Small intestine (tissue), 7 donors: ENCODE results near the gene BMP5. TPM values are rescaled to one million over a fixed set of nuclear protein-coding genes. Genes with fewer than 3 reads are reported as not detected.

Source experiments
- DNase-seq, 2 donors: peaks; one replicate each; pipeline versions ENCODE4 v3.0.0 to v3.0.0-alpha.2; 2013
- FAIRE-seq: peaks from 2 replicates; lab custom pipeline; 2012; peaks lifted over from hg19 to GRCh38; lab: Jason Lieb, UNC
- H3K27ac ChIP-seq, 3 donors: one replicate each; pipeline ENCODE4 v1.5.1; 2013; ENCODE audit warnings: low read length in 2 of 3, mild to moderate bottlenecking in 2 of 3, control low read depth in 1 of 3, inconsistent platforms in 1 of 3, low read depth in 1 of 3, moderate library complexity in 1 of 3
- H3K27me3 ChIP-seq, 3 donors: one replicate each; pipeline ENCODE4 v1.6.1; 2013; ENCODE audit warnings: low read length in 3 of 3, inconsistent platforms in 1 of 3; ENCODE audit not compliant: control insufficient read depth in 3 of 3, insufficient read depth in 3 of 3
- H3K36me3 ChIP-seq, 3 donors: one replicate each; pipeline ENCODE4 v1.6.1; 2013; ENCODE audit warnings: low read length in 3 of 3, inconsistent platforms in 1 of 3, low read depth in 1 of 3, mild to moderate bottlenecking in 1 of 3, moderate library complexity in 1 of 3; ENCODE audit not compliant: control insufficient read depth in 3 of 3, insufficient read depth in 2 of 3
- H3K4me1 ChIP-seq, 3 donors: one replicate each; pipeline ENCODE4 v1.6.1; 2013; ENCODE audit warnings: low read length in 2 of 3, inconsistent platforms in 1 of 3, low read depth in 1 of 3, mild to moderate bottlenecking in 1 of 3, moderate library complexity in 1 of 3; ENCODE audit not compliant: control insufficient read depth in 3 of 3, insufficient read depth in 2 of 3
- H3K4me3 ChIP-seq, 3 donors: one replicate each; pipeline ENCODE4 v1.5.1; 2013; ENCODE audit warnings: low read length in 3 of 3, control low read depth in 1 of 3, inconsistent platforms in 1 of 3, low read depth in 1 of 3, mild to moderate bottlenecking in 1 of 3, moderate library complexity in 1 of 3
- H3K9me3 ChIP-seq, 2 donors: one replicate each; pipeline ENCODE4 v1.6.1; 2013; ENCODE audit warnings: low read depth in 1 of 2, low read length in 1 of 2; ENCODE audit not compliant: control insufficient read depth in 2 of 2, insufficient read depth in 1 of 2
- WGBS, 3 donors: extraction: QIAGEN DNeasy Blood & Tissue Kit; methylation state at CpG; one replicate each; pipeline ENCODE4 v1.1.7; 2013; 5-methylcytosine and 5-hydroxymethylcytosine counted together
- polyA plus RNA-seq, 4 donors: library from polyadenylated mRNA; stranded (reverse) in 3 of 4; unstranded in 1 of 4; fragments of 200-250 nt in 3 of 4; fragments of 120-200 nt in 1 of 4; gene quantifications; one replicate each; pipeline versions ENCODE4 v1.2.1 to v1.2.3, GENCODE V29; 2013
- donor health status: healthy with polysubstance abuse.
- donor health status: control.
- donor health status: control.
- donor health status: Bipolar disorder and iron deficiency.
- donor health status: healthy.

Gene BMP5
- polyA plus RNA-seq, 4 donors = 1.8 to 26.2 (median 1.9) TPM; not detected in 1

DNA sequence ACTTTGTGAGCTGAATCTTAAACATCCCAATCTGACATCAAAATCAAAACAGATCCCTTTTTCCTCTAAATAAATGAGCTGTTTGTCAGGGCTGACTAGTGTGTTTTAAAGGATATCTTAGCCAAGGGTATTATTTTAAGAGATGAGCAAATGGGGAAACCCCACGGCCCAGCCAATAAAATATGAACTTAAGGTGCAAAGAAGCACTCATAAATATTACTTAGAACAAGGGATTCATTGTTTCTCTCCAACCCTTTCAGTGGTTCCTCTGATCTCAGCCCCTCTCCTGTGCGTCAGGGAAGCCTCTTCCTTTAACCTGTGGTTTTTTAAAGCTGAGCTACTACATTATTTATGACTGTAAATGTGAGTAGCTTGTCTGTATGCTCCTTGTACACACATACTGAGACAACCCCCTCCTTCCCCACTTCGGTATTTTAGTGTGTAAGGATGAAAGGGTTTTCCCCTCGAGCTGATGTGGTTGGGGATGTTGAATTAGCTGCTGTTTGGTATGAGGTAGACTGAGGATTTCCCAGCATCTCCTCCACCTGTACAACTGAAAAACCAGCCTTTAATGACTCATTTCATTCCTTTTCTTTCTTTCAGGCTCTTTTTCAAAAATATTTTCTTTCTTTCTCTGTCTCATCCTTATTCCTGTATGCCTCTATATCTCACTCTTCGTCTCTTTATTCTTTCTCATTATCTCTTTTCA, 6.5 kb downstream of the BMP5 start:
- Histone ChIP-seq H3K4me3 (no peak overlapping the region), H3K4me1 (no peaks in the 10 kb centered on the region), H3K9me3 (no peaks in the 10 kb centered on the region), H3K36me3 (no peaks in the 10 kb centered on the region), H3K27ac (no peak overlapping the region), H3K27me3 (no peaks in the 10 kb centered on the region)
- WGBS, 3 donors = 16 to 25% (median 21%) methylated on average over 5 of the region's 5 CpGs
- DNase-seq (peak in 1 of 2 donors; percentile 66), FAIRE-seq (no peak)

DNA sequence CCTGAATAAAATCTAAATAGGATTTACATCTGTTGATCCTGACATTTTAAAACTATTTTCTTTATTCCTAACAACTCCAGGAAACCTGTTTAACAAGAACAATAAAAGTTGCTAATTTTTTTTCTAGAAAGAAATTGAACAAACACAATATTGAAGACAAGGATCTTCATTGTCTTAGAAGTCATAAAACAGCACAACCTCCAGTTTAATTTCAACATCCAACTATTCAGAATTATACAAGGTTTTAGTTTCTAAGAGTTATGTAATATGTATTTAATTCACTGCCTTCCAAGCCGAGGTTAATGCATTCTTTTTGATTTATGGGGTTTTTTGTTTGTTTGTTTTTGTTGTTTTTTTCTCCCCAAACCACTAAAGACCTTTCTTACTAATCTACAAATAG, 7.2 kb downstream of the BMP5 start:
- WGBS, 3 donors = 6 to 24% (median 15%) methylated on average over 1 of the region's 1 CpG
- no peak for FAIRE-seq
- Histone ChIP-seq H3K27me3 (no peaks in the 10 kb centered on the region), H3K27ac (no peak overlapping the region), H3K4me1 (no peaks in the 10 kb centered on the region), H3K4me3 (no peak overlapping the region), H3K36me3 (no peaks in the 10 kb centered on the region), H3K9me3 (no peaks in the 10 kb centered on the region)
- no peak for DNase-seq

DNA sequence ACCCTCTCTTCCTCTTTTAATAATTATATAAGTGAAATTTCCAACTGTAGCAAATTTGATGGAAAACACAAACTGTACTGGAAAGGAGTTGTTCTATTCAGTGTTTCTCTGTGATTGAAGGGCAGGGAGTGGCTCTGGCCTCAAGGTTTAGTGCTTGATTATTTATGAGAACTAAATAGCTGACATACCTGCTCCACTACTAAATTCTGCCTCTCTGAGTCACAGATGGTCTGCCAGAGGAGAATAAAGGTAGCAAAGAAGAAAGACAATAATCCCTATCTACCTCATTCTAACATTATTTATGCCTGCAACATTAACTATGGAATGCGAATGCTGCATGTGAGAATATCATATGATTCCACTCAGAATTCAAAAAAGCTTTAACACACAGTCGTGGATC, 9.3 kb downstream of the BMP5 start:
- Histone ChIP-seq H3K36me3 (no peaks in the 10 kb centered on the region), H3K4me3 (no peak overlapping the region), H3K27ac (no peak overlapping the region), H3K4me1 (no peaks in the 10 kb centered on the region), H3K9me3 (no peaks in the 10 kb centered on the region), H3K27me3 (no peaks in the 10 kb centered on the region)
- FAIRE-seq = no peak
- peak in 1 of 2 donors; percentile 28 for DNase-seq
- 75 to 76% (median 75%) methylated on average over 2 of the region's 2 CpGs for WGBS, 3 donors

DNA sequence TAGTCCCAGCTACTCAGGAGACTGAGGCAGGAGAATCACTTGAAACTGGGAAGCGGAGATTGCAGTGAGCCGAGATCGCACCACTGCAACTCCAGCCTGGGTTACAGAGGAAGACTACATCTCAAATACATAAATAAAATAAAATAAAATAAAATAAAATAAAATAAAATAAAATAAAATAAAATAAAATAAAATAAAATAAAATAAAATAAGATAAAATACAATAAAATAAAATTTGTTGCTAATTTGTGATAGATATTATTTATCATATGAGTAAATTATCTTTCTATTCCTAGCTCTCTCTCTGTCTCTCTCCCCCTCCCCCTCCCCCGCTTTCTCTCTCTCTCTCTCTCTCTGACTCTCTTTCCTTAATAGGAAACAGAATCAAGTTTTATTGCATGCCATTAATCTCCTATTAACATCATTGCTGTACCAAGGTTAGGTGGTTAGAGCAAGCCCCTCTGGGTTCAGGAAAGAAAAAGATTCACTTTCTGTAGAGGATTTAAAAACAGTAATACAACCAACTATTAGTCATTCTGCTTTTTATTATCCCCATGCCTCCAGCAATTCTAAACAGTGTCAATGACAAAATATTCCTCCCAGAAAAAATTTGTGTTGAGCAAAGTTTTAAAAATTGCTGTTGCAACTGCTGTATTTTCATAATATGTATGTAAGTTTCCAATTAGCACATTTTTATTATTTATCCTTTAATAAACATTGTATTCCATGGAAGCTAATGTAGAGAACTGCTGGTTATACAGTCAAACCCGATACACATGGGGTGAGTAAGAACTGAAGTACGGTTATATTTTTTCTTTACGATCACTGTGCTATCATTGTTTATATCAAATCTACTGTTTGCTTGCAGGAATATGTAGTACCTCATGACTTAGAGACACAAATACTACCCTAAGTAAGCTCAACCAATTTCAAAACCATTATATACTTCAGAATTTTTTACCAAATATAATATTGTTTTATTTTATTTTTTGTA, 22.1 kb downstream of the BMP5 start:
- no peaks in the 10 kb centered on the region for H3K9me3 ChIP-seq
- WGBS, 3 donors = 82 to 86% (median 85%) methylated on average over 7 of the region's 7 CpGs
- no peaks in the 10 kb centered on the region for H3K27me3 ChIP-seq
- DNase-seq (no peak), FAIRE-seq (no peak)
- H3K36me3 ChIP-seq = no peaks in the 10 kb centered on the region
- H3K4me1 ChIP-seq = no peaks in the 10 kb centered on the region
- H3K27ac ChIP-seq = no peak overlapping the region
- no peak overlapping the region for H3K4me3 ChIP-seq

DNA sequence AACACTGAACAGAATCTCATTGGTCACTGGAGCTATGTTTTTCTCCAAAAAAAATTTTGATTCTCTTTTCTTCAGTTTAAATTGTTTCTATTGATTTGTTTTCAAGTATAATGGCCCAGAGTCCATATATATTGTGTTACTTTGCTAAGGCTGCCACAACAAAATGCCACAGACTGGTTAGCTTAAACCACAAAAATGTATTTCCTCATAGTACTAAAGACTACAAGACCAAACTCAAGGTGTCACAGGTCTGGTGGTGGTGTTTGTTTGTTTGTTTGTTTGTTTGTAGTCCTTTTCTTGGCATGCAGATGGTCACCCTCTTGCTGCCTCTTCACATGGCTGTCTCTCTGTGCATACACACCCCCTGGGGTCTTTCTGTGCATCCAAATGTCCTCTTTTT, 34.0 kb downstream of the BMP5 start:
- DNase-seq (no peak), FAIRE-seq (no peak)
- Histone ChIP-seq H3K36me3 (no peaks in the 10 kb centered on the region), H3K4me3 (no peak overlapping the region), H3K27ac (no peak overlapping the region), H3K9me3 (no peaks in the 10 kb centered on the region), H3K27me3 (no peaks in the 10 kb centered on the region), H3K4me1 (no peaks in the 10 kb centered on the region)

DNA sequence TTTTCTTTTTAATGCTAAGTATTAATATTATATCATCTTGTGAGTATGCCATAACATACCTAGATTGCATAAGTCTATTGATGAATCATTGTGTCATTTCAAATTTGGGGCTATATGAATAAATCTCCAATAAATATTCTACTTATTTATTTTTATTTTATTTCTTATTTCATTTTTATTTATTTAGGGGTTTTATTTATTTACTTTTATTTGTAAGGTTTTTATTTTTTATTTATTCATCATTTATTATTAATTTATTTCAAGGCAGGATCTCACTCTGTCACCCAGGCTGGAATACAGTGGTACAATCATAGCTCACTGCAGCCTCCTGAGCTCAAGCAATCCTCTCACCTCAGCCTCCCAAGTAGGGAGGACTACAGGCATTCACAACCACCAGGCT, 36.3 kb downstream of the BMP5 start:
- FAIRE-seq (no peak), DNase-seq (no peak)
- Histone ChIP-seq H3K4me3 (no peak overlapping the region), H3K9me3 (no peaks in the 10 kb centered on the region), H3K27ac (no peak overlapping the region), H3K36me3 (no peaks in the 10 kb centered on the region), H3K27me3 (no peaks in the 10 kb centered on the region), H3K4me1 (no peaks in the 10 kb centered on the region)

DNA sequence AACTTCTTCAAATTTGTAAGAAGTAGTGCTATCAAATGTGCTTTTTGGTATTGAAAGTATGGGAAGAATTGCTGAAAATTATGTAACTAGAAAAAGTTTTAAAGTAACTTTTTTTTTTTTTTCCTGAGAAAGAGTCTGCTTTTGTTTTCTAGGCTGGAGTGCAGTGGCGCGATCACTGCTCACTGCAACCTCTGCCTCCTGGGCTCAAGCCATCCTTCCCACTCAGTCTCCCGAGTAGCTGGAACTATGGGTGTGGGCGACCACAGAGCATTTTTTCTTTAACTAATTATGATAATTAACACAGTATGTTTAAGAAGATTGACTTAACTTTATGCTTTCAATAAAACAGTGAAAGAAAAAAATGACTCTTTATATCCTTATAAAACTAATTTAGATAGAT, 38.4 kb downstream of the BMP5 start:
- H3K9me3 ChIP-seq = no peaks in the 10 kb centered on the region
- FAIRE-seq (no peak), DNase-seq (no peak)
- H3K4me3 ChIP-seq = no peak overlapping the region
- no peaks in the 10 kb centered on the region for H3K27me3 ChIP-seq
- 60 to 74% (median 66%) methylated on average over 4 of the region's 4 CpGs for WGBS, 3 donors
- no peaks in the 10 kb centered on the region for H3K4me1 ChIP-seq
- H3K36me3 ChIP-seq = no peaks in the 10 kb centered on the region
- no peak overlapping the region for H3K27ac ChIP-seq

DNA sequence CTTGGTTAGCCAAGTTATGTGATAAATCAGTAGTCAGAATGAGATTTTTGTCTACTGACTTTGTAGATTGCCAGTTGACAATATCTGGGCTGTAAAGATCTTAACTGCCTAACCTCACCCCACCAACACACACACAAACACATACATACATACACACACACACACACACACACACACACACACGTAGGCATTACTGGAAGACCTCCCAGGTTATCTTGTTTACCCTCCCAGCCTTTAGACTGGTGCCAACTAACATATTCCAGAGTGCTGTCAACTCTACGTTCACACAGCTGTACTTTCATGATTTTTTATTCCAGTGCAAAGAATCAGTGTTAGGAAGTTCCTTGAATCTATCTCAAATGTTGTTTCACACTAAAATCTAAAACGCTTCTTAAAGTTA, 38.9 kb downstream of the BMP5 start:
- WGBS, 3 donors = 7 to 37% (median 28%) methylated on average over 3 of the region's 3 CpGs
- Histone ChIP-seq H3K36me3 (no peaks in the 10 kb centered on the region), H3K4me1 (no peaks in the 10 kb centered on the region), H3K27ac (no peak overlapping the region), H3K4me3 (no peak overlapping the region), H3K27me3 (no peaks in the 10 kb centered on the region), H3K9me3 (no peaks in the 10 kb centered on the region)
- FAIRE-seq (no peak), DNase-seq (peak in 1 of 2 donors; percentile 37)
